AG09319 (cell line): Measurements from ENCODE around the gene FER.
"Not testable (repeated sequence)": the region's sequence is repeated elsewhere in the genome, so short reads cannot be mapped to it uniquely, and the experiment has no call there.

Source experiments
- DNase-seq: peaks from one replicate; pipeline ENCODE4 v3.0.0-alpha.2; 2010; ENCODE audit warnings: low read depth; ENCODE audit errors: extremely low read depth
- CTCF ChIP-seq: IDR thresholded peaks from 2 replicates; pipeline ENCODE4 v1.5.1; 2011; ENCODE audit warnings: low read depth, mild to moderate bottlenecking, inconsistent platforms, low read length, moderate library complexity

The FER gene

GRCh38 chr5:108862211-108862610, 114.5 kb downstream of the FER start:
- TF ChIP-seq CTCF: no peak
- DNase-seq: no peak

- not testable (repeated sequence) for DNase-seq
These were observed 118.4 kb downstream of the FER start for GRCh38 chr5:108866097-108866496.

DNA sequence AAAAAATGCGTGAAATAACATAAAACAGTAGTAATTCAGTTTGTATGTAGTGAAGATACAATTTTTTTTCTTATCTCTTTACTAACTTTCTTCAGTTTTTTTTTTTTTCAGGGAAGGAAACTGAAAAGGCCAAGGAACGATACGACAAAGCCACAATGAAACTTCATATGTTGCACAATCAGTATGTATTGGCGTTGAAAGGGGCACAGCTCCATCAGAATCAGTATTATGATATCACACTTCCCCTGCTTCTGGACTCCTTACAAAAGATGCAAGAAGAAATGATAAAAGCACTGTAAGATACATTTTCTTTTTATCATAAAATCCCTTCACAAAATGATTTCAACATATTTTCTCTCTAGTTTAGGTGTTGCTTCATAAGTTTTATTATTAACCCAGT, 120.0 kb downstream of the FER start:
- no peak for TF ChIP-seq CTCF
- no peak for DNase-seq

DNA sequence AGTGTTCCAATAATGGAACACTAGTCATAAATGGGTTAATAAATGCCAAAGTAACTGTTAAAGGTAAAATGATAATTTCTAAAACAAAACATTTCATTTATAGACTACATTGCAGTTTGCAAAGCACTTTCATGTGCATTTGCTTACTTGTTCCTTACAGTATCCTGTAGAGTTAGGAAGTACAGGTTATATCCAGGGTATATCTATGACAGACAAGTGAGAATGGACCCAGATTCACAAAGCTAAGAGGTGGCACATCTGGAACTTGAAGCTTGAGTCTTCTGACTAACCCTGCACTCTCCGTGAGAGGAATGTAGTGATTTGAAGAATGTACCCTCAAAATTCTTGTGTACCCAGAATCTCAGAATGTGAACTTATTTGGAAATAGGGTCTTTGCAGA, 121.4 kb downstream of the FER start:
- no peak for DNase-seq
- no peak; the same call in 1 of the 2 replicates for TF ChIP-seq CTCF

- DNase-seq: no peak
- no peak for TF ChIP-seq CTCF
These were observed 128.8 kb downstream of the FER start for GRCh38 chr5:108876451-108876850.

GRCh38 chr5:108878756-108879155, 131.1 kb downstream of the FER start:
- DNase-seq: no peak
- TF ChIP-seq CTCF: no peak

DNA sequence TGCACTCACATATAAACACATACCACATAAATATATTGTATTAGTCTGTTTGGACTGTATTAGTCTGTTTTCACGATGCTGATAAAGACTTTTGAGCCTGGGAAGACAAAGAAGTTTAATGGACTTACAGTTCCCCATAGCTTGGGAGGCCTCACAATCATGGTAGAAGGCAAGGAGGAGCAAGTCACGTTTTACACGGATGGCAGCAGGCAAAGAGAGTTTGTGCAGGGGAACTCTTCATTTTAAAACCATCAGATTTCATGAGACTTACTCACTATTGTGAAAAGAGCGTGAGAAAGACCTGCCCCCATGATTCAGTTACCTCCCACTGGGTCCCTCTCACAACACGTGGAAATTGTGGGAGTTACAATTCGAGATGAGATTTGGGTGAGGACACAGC, 133.4 kb downstream of the FER start:
- TF ChIP-seq CTCF: no peak
- DNase-seq: no peak

GRCh38 chr5:108884736-108885135, 137.0 kb downstream of the FER start:
- TF ChIP-seq CTCF: no peak
- no peak for DNase-seq
